HG03575 (cell line): ENCODE data around the gene SLC25A48.
"Not testable (repeated sequence)": the region's sequence is repeated elsewhere in the genome, so short reads cannot be mapped to it uniquely, and the experiment has no call there.

Source experiments
- ATAC-seq: cut with Tn5 transposase; IDR thresholded peaks from one replicate; pipeline ENCODE4 v1.9.1; 2021; ENCODE audit not compliant: unreplicated experiment, insufficient number of reproducible peaks, low FRiP score; ENCODE audit errors: extremely low read depth

SLC25A48 gene

GRCh38 chr5:135828782-135829127 lies 5.7 kb upstream of the SLC25A48 start:
- ATAC-seq, result no peak

GRCh38 chr5:135829179-135829578 lies 5.3 kb upstream of the SLC25A48 start:
- ATAC-seq, result no peak

- ATAC-seq, result no peak
Observed at GRCh38 chr5:135829681-135830383, 4.6 kb upstream of the SLC25A48 start.

GRCh38 chr5:135830384-135830700 lies 4.1 kb upstream of the SLC25A48 start:
- ATAC-seq, result no peak

GRCh38 chr5:135830876-135831275 lies 3.6 kb upstream of the SLC25A48 start:
- no peak for ATAC-seq

GRCh38 chr5:135831439-135831838 lies 3.0 kb upstream of the SLC25A48 start:
- ATAC-seq, result no peak

GRCh38 chr5:135831851-135832555 lies 2.5 kb upstream of the SLC25A48 start:
- ATAC-seq, result no peak

- no peak for ATAC-seq
Observed at GRCh38 chr5:135832941-135833920, 1.2 kb upstream of the SLC25A48 start.

- ATAC-seq, result no peak
Observed at GRCh38 chr5:135833961-135834638, 363 bp upstream of the SLC25A48 start.

GRCh38 chr5:135835766-135836165 lies 1.3 kb downstream of the SLC25A48 start:
- ATAC-seq, result no peak

GRCh38 chr5:135838395-135838794 lies 3.9 kb downstream of the SLC25A48 start:
- ATAC-seq, result not testable (repeated sequence)

- no peak for ATAC-seq
Observed at GRCh38 chr5:135839566-135839965, 5.1 kb downstream of the SLC25A48 start.

GRCh38 chr5:135840959-135841358 lies 6.5 kb downstream of the SLC25A48 start:
- no peak for ATAC-seq

GRCh38 chr5:135842737-135843136 lies 8.3 kb downstream of the SLC25A48 start:
- no peak for ATAC-seq

- no peak for ATAC-seq
Observed at GRCh38 chr5:135843571-135844337, 9.3 kb downstream of the SLC25A48 start.

GRCh38 chr5:135846311-135846710 lies 11.8 kb downstream of the SLC25A48 start:
- no peak for ATAC-seq

GRCh38 chr5:135847976-135848375 lies 13.5 kb downstream of the SLC25A48 start:
- ATAC-seq, result no peak

GRCh38 chr5:135850231-135850630 lies 15.8 kb downstream of the SLC25A48 start:
- ATAC-seq, result no peak

GRCh38 chr5:135850671-135851070 lies 16.2 kb downstream of the SLC25A48 start:
- ATAC-seq, result no peak
